Neural cell (in vitro differentiated cells): ENCODE results near the gene TECPR2. TPM values are rescaled to one million over a fixed set of nuclear protein-coding genes. Genes with fewer than 3 reads are reported as not detected.

Source experiments
- H2AFZ ChIP-seq: fragments of 200-600, 300-800 bp; sonication (generic), shearing (Covaris generic); 2 replicates; pipeline ENCODE4 v1.6.0; 2014; ENCODE audit warnings: low read depth, mild to moderate bottlenecking, antibody characterized with exemption, low read length, moderate library complexity
- H3F3A ChIP-seq: fragments of 200-600 bp; shearing (Covaris generic); 2 replicates; pipeline ENCODE4 v1.6.1; 2016; ENCODE audit warnings: mild to moderate bottlenecking, moderate library complexity, mixed read lengths, antibody characterized with exemption, low read length; ENCODE audit not compliant: insufficient read depth, poor library complexity, severe bottlenecking
- H3K27ac ChIP-seq: fragments of 200-600, 300-800 bp; sonication (generic), shearing (Covaris generic); 2 replicates; pipeline ENCODE4 v1.5.1; 2014; ENCODE audit warnings: mild to moderate bottlenecking, low read length, moderate library complexity
- H3K27me3 ChIP-seq: fragments of 300-800, 200-600 bp; sonication (generic), shearing (Covaris generic); 2 replicates; pipeline ENCODE4 v1.6.0; 2014; ENCODE audit warnings: mild to moderate bottlenecking, low read depth, low read length, moderate library complexity; ENCODE audit not compliant: insufficient read depth
- H3K36me3 ChIP-seq: fragments of 300-800, 200-600 bp; sonication (generic), shearing (Covaris generic); 2 replicates; pipeline ENCODE4 v1.5.1; 2014; ENCODE audit warnings: mild to moderate bottlenecking, antibody characterized with exemption, low read length, moderate library complexity; ENCODE audit not compliant: insufficient read depth
- H3K4me2 ChIP-seq: fragments of 300-800, 200-600 bp; sonication (generic), shearing (Covaris generic); 2 replicates; pipeline ENCODE4 v1.6.0; 2014; ENCODE audit warnings: mild to moderate bottlenecking, low read length
- H3K4me3 ChIP-seq: fragments of 300-800, 200-600 bp; sonication (generic), shearing (Covaris generic); 2 replicates; pipeline ENCODE4 v1.5.1; 2014; ENCODE audit warnings: mild to moderate bottlenecking, low read length, moderate library complexity
- H3K79me2 ChIP-seq: fragments of 200-600 bp; shearing (Covaris generic); replicated peaks from 2 replicates; pipeline ENCODE4 v1.6.0; 2014; ENCODE audit warnings: mild to moderate bottlenecking, low read length, moderate library complexity; ENCODE audit not compliant: insufficient read depth
- H3K9ac ChIP-seq: fragments of 300-800, 200-600 bp; sonication (generic), shearing (Covaris generic); 2 replicates; pipeline ENCODE4 v1.6.1; 2016; ENCODE audit warnings: mild to moderate bottlenecking, low read length, mixed read lengths
- H3K9me2 ChIP-seq: fragments of 200-600 bp; shearing (Covaris generic); 2 replicates; pipeline ENCODE4 v1.6.1; 2016; ENCODE audit warnings: mild to moderate bottlenecking, low read length, mixed read lengths; ENCODE audit not compliant: insufficient read depth
- H3K9me3 ChIP-seq: fragments of 200-600, 300-800 bp; sonication (generic), shearing (Covaris generic); 2 replicates; pipeline ENCODE4 v1.6.1; 2016; ENCODE audit warnings: mild to moderate bottlenecking, mixed run types, low read length, moderate library complexity, mixed read lengths
- H4K20me1 ChIP-seq: fragments of 200-600 bp; shearing (Covaris generic); 2 replicates; pipeline ENCODE4 v1.6.1; 2016; ENCODE audit warnings: mild to moderate bottlenecking, mixed run types; ENCODE audit not compliant: insufficient read depth
- CTCF ChIP-seq: fragments of 450-650 bp; IDR thresholded peaks from 2 replicates; pipeline ENCODE4 v1.5.1; 2014; ENCODE audit warnings: antibody characterized with exemption, mild to moderate bottlenecking, moderate library complexity; ENCODE audit not compliant: poor library complexity, severe bottlenecking
- EP300 ChIP-seq: fragments of 450-650 bp; conservative IDR thresholded peaks from 2 replicates; pipeline ENCODE4 v1.6.1; 2014; ENCODE audit warnings: antibody characterized with exemption, mild to moderate bottlenecking, moderate library complexity; ENCODE audit not compliant: poor library complexity, severe bottlenecking
- EZH2 ChIP-seq: fragments of 200-600, 300-800 bp; shearing (Covaris generic), sonication (generic); IDR thresholded peaks from 2 replicates; pipeline ENCODE4 v1.6.1; 2014; ENCODE audit warnings: antibody characterized with exemption, low read length, borderline replicate concordance, mild to moderate bottlenecking; ENCODE audit not compliant: insufficient read depth, poor library complexity, severe bottlenecking
- MXI1 ChIP-seq: fragments of 450-650 bp; conservative IDR thresholded peaks from 2 replicates; pipeline ENCODE4 v1.6.1; 2014; ENCODE audit warnings: antibody characterized with exemption, mild to moderate bottlenecking; ENCODE audit not compliant: poor library complexity, severe bottlenecking
- POLR2AphosphoS5 ChIP-seq: IDR thresholded peaks from 2 replicates; pipeline ENCODE4 v1.6.1; 2012
- RAD21 ChIP-seq: fragments of 450-650 bp; conservative IDR thresholded peaks from 2 replicates; pipeline ENCODE4 v1.6.1; 2014; ENCODE audit warnings: antibody characterized with exemption, mild to moderate bottlenecking, moderate library complexity
- REST ChIP-seq: IDR thresholded peaks from 2 replicates; pipeline ENCODE4 v1.6.1; 2012; ENCODE audit warnings: borderline replicate concordance
- SMC3 ChIP-seq: fragments of 450-650 bp; conservative IDR thresholded peaks from 2 replicates; pipeline ENCODE4 v1.6.1; 2014; ENCODE audit warnings: antibody characterized with exemption, mild to moderate bottlenecking, moderate library complexity; ENCODE audit not compliant: poor library complexity
- TAF1 ChIP-seq: IDR thresholded peaks from 2 replicates; pipeline ENCODE4 v1.6.1; 2012; ENCODE audit warnings: low read depth
- polyA plus RNA-seq: library from polyadenylated mRNA; depleted of rRNA; stranded (reverse); fragments of >200 nt; gene quantifications from 2 replicates; pipeline ENCODE4 v1.2.3, GENCODE V29; 2014

The TECPR2 gene
- polyA plus RNA-seq, 1 donor from 2014 or later, result 7.0 TPM

GRCh38 chr14:102359341-102359740, 3.4 kb upstream of the TECPR2 start:
- Histone ChIP-seq H3K4me2 (no peak overlapping the region), H3K9ac (no peak overlapping the region), H2AFZ (no peak overlapping the region), H3K36me3 (peaks cover 5% of the 10 kb centered on the region), H4K20me1 (no peaks in the 10 kb centered on the region), H3F3A (no peaks in the 10 kb centered on the region), H3K4me3 (no peak overlapping the region), H3K9me3 (no peaks in the 10 kb centered on the region), H3K9me2 (no peaks in the 10 kb centered on the region), H3K79me2 (peaks cover 10% of the 10 kb centered on the region), H3K27ac (no peak overlapping the region), H3K27me3 (no peaks in the 10 kb centered on the region)
- TF ChIP-seq MXI1 (no peak), CTCF (no peak), RAD21 (no peak), REST (no peak), EZH2 (no peak), POLR2AphosphoS5 (no peak), TAF1 (no peak), EP300 (no peak), SMC3 (no peak)

GRCh38 chr14:102360388-102360787, 2.4 kb upstream of the TECPR2 start:
- Histone ChIP-seq H3K27me3 (no peaks in the 10 kb centered on the region), H3K79me2 (peaks cover 20% of the 10 kb centered on the region), H3K4me3 (no peak overlapping the region), H3K27ac (no peak overlapping the region), H3F3A (no peaks in the 10 kb centered on the region), H3K36me3 (peaks cover 5% of the 10 kb centered on the region), H4K20me1 (no peaks in the 10 kb centered on the region), H3K9me3 (no peaks in the 10 kb centered on the region), H3K9me2 (no peaks in the 10 kb centered on the region), H3K4me2 (no peak overlapping the region), H2AFZ (no peak overlapping the region), H3K9ac (no peak overlapping the region)
- TF ChIP-seq REST (no peak), RAD21 (no peak), POLR2AphosphoS5 (no peak)
